ENCODE results near the gene NHERF2. TPM values are rescaled to one million over a fixed set of nuclear protein-coding genes. Genes with fewer than 3 reads are reported as not detected.
A peak's percentile ranks its signal among the peaks of the same experiment; 100 is the strongest.

The NHERF2 gene
- total RNA-seq, 2 experiments from 2014 or later: 2.8 to 3.0 TPM

DNA sequence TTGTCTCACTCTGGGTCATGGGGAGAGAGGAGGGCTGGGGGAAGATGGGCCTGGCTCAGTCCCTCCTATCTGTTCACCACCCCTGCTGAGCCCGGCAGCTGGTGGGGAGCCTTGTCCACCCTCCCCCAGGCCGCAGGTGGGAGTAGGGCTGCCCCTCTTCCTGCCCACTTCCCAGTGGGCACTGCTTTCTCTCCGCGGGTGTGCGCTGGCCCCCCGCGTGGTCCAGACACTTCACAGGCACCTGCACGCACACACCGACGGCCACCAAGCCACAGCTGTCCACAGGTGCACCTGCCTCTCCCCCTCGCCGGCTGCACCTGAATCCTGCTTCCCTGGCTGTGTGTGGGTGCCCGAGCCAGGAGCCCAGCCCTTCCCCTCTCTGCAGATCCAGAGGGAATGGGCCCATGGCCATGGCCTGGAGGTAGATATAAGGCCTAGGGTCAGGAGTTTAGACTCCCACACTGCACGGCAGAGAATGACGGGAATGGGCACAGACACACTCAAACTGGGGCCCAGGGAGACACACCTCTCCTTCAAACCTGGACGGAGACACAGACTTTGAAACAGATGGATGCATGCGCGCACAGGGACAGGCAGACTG lies 2.0 kb downstream of the NHERF2 start:
- POLR2A ChIA-PET: no interaction called here
- ATAC-seq (no peak), DNase-seq (no peak)
- Mint-ChIP-seq H3K27ac (no peak overlapping the region), H3K4me3 (no peak overlapping the region), H3K9me3 (no peaks in the 10 kb centered on the region), H3K27me3 (peaks cover 11% of the 10 kb centered on the region), H3K36me3 (ENCODE audit: low read depth) (no peaks in the 10 kb centered on the region), H3K4me1 (ENCODE audit: low read depth) (peaks cover 11% of the 10 kb centered on the region)
- TF ChIP-seq CTCF (IDR thresholded peaks at IDR 0.05): no peak
- intact Hi-C loops (cut with micrococcal nuclease): no loop called here
- CTCF ChIA-PET: no interaction called here

DNA sequence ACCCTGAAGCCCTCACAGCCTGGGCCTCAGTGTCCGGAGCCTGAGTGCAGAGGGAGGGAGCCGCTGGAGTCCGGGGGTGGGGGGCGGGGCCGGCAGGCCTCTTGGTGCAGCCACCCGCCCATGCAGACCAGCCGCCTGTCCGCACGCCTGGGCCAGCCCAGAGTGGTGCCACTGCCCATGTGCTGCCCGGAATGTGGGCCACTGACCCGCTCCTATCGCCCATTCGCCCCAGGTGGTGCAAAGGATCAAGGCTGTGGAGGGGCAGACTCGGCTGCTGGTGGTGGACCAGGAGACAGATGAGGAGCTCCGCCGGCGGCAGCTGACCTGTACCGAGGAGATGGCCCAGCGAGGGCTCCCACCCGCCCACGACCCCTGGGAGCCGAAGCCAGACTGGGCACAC lies 2.6 kb downstream of the NHERF2 start:
- POLR2A ChIA-PET: interaction anchor here (0.7 to 1.1 kb wide), 2 partner anchors 55 to 125 kb away, joined by 3 read pairs; no protein-coding TSS in a partner anchor
- peaks cover 8% of the 10 kb centered on the region for H3K4me1 Mint-ChIP-seq (ENCODE audit: low read depth)

GRCh38 chr16:2030036-2030435 lies 3.3 kb downstream of the NHERF2 start:
- Mint-ChIP-seq H3K27ac (no peak overlapping the region), H3K36me3 (ENCODE audit: low read depth) (no peaks in the 10 kb centered on the region), H3K27me3 (peaks cover 11% of the 10 kb centered on the region), H3K4me1 (ENCODE audit: low read depth) (peaks cover 8% of the 10 kb centered on the region), H3K4me3 (no peak overlapping the region), H3K9me3 (no peaks in the 10 kb centered on the region)
- DNase-seq: no peak
- ChIA-PET POLR2A (interaction anchor here (1.1 to 1.8 kb wide), 2 partner anchors 11 to 55 kb away, joined by 3 to 5 read pairs; no protein-coding TSS in a partner anchor), CTCF (no interaction called here)
- TF ChIP-seq CTCF (IDR thresholded peaks at IDR 0.05): no peak
- no peak for ATAC-seq
- intact Hi-C loops (cut with micrococcal nuclease): no loop called here

More for the DNA sequence above, 2.6 kb downstream of the NHERF2 start:
- Mint-ChIP-seq H3K4me3 (no peak overlapping the region), H3K27ac (no peak overlapping the region), H3K27me3 (peaks cover 11% of the 10 kb centered on the region), H3K36me3 (ENCODE audit: low read depth) (no peaks in the 10 kb centered on the region), H3K9me3 (no peaks in the 10 kb centered on the region)
- DNase-seq: no peak
- TF ChIP-seq CTCF (IDR thresholded peaks at IDR 0.05): no peak
- CTCF ChIA-PET: no interaction called here
- ATAC-seq: no peak
- intact Hi-C loops (cut with micrococcal nuclease): no loop called here

GRCh38 chr16:2031081-2031577 lies 4.4 kb downstream of the NHERF2 start:
- Mint-ChIP-seq H3K4me3 (no peak overlapping the region), H3K27ac (no peak overlapping the region), H3K9me3 (no peaks in the 10 kb centered on the region), H3K27me3 (peaks cover 8% of the 10 kb centered on the region), H3K4me1 (ENCODE audit: low read depth) (peaks cover 4% of the 10 kb centered on the region), H3K36me3 (ENCODE audit: low read depth) (no peaks in the 10 kb centered on the region)
- ChIA-PET POLR2A (interaction anchor here (0.6 to 1.8 kb wide), 2 partner anchors 10 to 72 kb away, joined by 3 to 5 read pairs; partner anchors contain the start of gene NDUFB10), CTCF (no interaction called here)
- no peak for DNase-seq
- intact Hi-C loops (cut with micrococcal nuclease): no loop called here
- no peak for ATAC-seq
- TF ChIP-seq CTCF (IDR thresholded peaks at IDR 0.05): no peak

DNA sequence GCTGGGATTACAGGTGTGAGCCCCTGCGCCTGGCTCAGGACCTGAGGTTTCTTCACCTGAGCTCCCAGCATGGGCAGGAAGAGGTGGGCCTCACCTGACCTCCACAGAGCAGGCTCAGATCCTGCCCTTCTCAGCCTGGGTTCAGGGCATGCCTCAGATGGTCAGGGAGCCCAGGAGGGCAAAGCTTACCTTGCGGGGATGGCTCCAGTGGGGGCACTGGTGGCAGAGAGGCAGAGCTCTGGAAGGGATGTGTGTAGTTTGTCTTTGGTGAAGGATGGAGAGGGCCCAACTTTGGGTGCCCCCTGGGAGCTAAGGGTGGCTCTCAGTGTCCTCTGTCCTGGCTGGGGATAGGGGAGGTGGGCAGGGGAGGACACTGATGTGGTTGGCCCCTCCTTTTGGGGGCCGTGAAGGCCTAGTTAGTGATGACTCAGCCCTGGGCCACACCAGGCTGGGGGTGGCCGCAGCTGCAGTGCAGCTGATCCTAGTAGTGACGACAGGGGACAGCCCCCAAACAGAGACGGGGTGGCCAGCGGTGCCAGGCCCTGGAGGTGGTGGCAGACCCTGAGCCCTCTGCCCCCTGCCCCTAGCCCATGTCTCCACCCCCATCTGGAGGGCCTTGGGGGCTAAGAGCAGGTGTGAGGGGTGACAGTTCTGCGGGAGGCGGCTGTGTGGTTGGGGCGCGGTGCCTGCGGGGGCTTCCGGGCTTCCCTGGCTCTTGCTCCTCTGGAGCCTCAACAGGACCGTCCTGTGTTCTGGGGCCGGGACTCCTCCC lies 5.8 kb downstream of the NHERF2 start:
- ATAC-seq (peak; percentile 25), DNase-seq (no peak)
- Mint-ChIP-seq H3K27ac (no peak overlapping the region), H3K36me3 (ENCODE audit: low read depth) (no peaks in the 10 kb centered on the region), H3K27me3 (peaks cover 6% of the 10 kb centered on the region), H3K4me1 (ENCODE audit: low read depth) (peaks cover 2% of the 10 kb centered on the region), H3K4me3 (no peak overlapping the region), H3K9me3 (no peaks in the 10 kb centered on the region)
- POLR2A ChIA-PET: interaction anchor here (0.7 to 0.9 kb wide), 3 partner anchors 42 to 123 kb away, joined by 3 to 4 read pairs (median 3); partner anchors contain the start of gene TRAF7
- intact Hi-C loops (cut with micrococcal nuclease): no loop called here
- TF ChIP-seq CTCF (IDR thresholded peaks at IDR 0.05): no peak
- CTCF ChIA-PET: interaction anchor here (1.1 kb wide), 1 partner anchor 108 kb away, joined by 3 read pairs; no protein-coding TSS in a partner anchor

All from activated CD8-positive, alpha-beta T cell treated with anti-CD3 and anti-CD28 coated beads for 36 hours (primary cell).